HG03196 (cell line): ENCODE data around the gene SLC17A7.

ENCODE experiments used
- ATAC-seq: cut with Tn5 transposase; IDR thresholded peaks from one replicate; pipeline ENCODE4 v1.9.1; 2021; ENCODE audit not compliant: unreplicated experiment

The SLC17A7 gene

GRCh38 chr19:49382639-49383038 lies 58.7 kb downstream of the SLC17A7 start:
- ATAC-seq = no peak

GRCh38 chr19:49380391-49380790 lies 60.9 kb downstream of the SLC17A7 start:
- ATAC-seq = no peak
